GOT3 (cell line): Measurements from ENCODE around the gene FHIT.

ENCODE experiments used
- DNase-seq: peaks from one replicate; lab custom pipeline; 2025; ENCODE audit warnings: mixed read lengths; lab: John Stamatoyannopoulos, UW

FHIT gene

GRCh38 chr3:60160822-60161748 is 1090.2 kb downstream of the FHIT start:
- DNase-seq, result no peak

GRCh38 chr3:60160111-60160821 is 1091.0 kb downstream of the FHIT start:
- no peak for DNase-seq

DNA sequence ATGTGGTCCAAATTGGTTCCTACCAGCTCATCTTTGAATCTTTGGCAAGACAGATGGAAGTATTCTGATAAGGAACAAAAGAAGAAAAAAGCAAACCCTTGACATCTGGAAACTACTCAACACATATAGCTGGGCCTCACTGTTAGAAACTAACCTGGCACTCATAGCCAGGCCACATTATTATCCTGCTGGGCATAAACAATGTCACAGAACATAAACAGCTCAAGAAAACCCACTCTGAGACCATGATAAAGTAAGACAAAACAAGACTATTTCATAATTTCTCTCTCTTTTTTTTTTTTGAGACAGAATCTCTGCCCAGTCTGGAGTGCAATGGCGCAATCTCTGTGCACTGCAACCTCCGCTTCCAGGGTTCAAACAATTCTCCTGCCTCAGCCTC is 1093.2 kb downstream of the FHIT start:
- DNase-seq, result no peak

GRCh38 chr3:60154011-60154410 is 1097.2 kb downstream of the FHIT start:
- DNase-seq, result no peak

- no peak for DNase-seq
Observed at GRCh38 chr3:60153221-60153999, 1097.8 kb downstream of the FHIT start.

- DNase-seq, result no peak
Observed at GRCh38 chr3:60149501-60149900, 1101.8 kb downstream of the FHIT start.

DNA sequence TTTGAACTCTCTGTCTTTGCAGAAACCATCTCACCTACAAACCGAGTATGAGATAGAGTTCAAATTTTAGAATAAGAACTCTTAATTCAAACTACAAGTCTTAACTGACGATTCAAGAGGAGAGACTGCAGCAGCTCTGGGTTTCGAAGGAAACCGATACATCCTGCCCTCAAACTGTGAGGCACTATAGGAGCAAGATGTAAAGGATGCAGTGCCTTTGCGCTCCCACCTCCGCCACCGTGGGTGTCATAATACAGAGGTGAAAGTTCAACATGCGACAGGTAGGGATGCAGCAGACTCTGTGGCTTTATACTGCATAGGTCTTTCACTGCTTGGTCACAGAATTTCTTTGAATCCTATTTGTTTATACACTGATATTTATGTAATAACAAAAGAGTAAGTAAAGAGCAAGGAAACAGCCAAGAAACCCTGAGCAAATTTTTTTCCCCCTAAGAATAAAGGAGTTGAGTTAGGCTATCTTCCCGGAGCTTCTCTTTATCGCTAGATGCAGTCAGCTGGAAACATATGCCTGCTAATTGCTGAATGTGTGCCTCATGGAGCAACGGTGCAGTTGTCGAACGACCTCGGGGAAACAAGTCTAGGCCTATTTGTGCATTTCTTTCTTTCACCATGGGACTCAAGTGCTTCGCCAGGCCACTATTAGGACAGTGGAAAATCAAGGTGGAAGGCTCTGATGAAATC is 1103.9 kb downstream of the FHIT start:
- DNase-seq, result no peak

GRCh38 chr3:60146121-60146520 is 1105.1 kb downstream of the FHIT start:
- DNase-seq, result no peak

DNA sequence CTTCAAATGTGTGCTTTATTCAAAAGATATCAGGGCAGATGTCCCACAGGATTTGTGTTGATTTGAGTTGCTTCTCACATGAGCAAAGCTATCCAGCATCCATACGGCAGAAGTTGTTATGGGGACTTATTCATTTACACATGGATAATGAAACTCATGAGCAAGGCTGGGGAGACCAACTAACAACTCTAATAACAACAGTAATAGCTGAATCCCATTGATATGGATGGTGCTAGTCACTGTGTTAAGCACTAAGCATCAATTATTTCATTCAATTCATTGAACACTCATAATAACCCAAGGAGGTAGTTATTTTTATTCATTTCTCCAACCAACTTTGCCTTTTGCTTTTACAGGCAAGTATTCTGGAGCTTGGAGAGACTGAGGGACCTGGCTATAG is 1107.2 kb downstream of the FHIT start:
- DNase-seq, result no peak

DNA sequence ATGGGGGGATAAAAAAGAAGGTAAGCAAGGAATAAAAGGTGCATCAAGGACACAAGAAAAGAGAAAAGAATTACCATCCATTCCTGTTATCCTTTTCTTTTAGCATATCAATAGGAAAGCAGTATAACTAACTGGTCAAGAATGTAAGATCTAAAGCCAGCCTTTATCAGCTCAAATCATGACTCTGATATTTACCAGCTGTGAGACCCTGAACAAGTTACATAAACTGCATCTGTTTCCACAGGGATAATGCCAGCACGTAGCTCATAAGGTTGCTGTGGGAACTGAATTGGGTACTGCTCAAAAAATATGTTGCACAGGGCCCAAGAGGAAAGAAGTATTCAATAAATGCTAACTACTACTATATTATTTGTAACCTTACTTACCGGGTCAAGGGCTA is 1109.2 kb downstream of the FHIT start:
- DNase-seq, result no peak

GRCh38 chr3:60140160-60140559 is 1111.1 kb downstream of the FHIT start:
- DNase-seq, result no peak

- no peak for DNase-seq
Observed at GRCh38 chr3:60136601-60137000, 1114.7 kb downstream of the FHIT start.

GRCh38 chr3:60135474-60135873 is 1115.8 kb downstream of the FHIT start:
- no peak for DNase-seq

DNA sequence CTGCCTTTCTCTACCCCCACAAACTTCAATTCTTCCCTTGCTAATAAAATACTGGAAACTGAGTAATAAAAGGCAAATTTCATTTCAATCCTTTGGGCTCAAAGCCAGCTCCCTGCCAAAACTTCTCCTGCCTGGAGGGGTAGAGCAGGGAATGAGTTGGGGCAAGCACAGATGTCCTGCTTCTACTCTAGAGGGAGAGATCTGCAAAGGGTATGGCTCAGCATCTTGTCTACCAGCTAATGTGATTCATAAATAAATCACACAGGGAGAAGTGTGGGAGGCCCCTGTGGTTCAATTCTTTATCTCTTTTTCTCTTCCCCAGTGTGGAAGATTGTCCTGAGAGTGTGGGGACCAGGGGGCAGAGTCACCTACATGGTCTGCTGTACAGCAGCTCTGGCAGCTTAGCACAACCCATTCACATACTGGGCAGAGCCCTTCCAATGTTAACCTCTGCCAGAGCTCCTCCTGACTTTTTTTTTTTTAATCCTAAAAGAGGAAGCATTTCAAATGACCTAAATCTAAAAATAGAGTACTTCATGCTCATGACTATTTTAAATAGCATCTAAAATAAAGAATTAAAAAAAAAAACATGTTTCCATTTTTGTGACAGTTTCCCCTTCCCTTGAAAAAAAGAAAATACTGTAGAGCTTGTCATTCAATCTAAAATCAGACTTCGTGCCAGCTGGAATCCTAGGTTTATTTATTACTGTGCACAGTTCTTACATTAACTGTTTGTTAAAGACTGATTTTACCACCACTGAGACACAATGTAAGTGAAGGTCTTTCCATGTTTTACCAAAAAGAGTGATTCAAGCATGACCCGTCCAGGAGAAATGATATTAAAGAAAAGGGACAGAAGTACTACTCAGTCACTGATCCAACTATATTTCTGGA is 1117.7 kb downstream of the FHIT start:
- no peak for DNase-seq

DNA sequence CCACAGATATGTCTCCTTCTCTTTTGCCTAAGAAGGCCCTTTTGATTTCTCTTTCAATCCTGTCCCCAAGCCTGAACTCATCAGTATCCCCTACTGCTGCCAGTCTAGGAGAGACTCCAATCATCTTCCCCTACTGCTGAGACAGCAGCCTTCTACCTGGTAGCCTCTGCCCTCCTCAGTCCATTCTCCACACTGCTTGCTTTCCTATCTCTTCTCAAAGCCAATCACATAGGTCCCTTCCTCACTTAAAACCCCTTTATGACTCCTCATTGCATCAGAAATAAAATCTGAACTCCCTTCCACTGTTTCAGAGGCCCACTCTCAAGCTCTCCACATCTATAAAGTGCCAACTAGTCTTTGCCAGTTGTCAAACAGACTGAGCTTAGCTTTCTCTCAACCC is 1119.6 kb downstream of the FHIT start:
- DNase-seq, result no peak

GRCh38 chr3:60126511-60127304 is 1124.5 kb downstream of the FHIT start:
- DNase-seq, result no peak

GRCh38 chr3:60125686-60126085 is 1125.6 kb downstream of the FHIT start:
- no peak for DNase-seq

DNA sequence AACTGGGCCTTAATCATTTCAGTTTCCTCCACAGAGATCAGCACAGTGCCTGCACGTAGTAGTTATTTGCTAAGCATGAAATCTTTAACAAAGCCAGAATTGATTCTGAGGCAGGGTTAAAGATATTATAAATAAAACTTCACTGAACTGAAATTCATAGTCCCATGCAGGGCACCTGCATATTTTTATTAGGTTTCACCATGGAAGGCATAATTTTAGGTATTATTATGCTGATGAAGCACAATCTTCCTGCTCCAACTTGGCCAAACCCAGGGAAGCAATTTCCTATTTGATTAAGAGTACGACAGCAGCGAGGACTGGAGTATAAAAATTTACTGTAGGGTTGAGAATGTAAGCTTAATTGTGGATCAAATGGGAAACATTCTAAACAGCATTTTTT is 1131.0 kb downstream of the FHIT start:
- DNase-seq, result no peak

DNA sequence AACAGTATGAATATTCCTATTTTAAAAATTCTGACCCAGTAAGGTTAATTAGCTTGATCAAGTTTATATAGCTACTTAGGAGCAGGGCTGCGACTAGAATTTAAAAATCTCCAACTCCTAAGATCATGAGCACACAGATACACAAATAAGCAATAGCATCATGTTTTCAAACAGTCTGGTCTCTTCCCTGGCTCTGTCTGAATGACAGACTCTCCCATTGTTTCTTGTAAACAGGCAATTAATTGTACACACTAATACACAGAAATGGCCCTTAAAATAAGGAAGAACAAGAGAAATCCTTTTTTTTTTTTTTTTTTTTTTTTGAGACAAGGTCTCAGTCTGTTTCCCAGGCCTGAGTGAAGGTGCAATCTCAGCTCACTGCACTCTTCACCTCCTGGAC is 1137.1 kb downstream of the FHIT start:
- DNase-seq, result no peak

GRCh38 chr3:60107275-60107674 is 1144.0 kb downstream of the FHIT start:
- DNase-seq, result no peak
